ENCODE measurements around the gene F13A1. TPM values are rescaled to one million over a fixed set of nuclear protein-coding genes. Genes with fewer than 3 reads are reported as not detected.

The F13A1 gene
- total RNA-seq, 1 donor from 2014 or later, result 187 TPM

DNA sequence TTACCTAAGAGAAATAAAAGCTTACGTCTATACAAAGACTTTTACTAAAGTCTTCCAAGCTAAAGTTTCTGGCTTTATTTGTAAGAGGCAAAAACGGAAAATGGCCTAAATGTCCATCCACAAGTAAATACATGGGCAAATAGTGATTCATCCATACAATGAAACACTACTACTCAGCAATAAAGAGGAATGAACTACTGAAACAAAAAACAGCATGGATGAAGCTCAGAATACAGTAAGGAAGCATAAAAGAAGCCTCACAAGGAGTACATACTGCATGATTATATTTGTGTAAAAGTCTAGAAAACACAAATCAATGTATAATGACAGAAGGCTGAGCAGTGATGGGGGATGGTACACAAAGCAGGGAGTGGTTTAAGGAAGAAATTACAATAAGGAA is 84.7 kb downstream of the F13A1 start:
- no peak overlapping the region for H3K27ac ChIP-seq
- H3K4me1 ChIP-seq, result no peaks in the 10 kb centered on the region
- H3K4me3 ChIP-seq, result no peak overlapping the region
- TF ChIP-seq, protein P1, sequence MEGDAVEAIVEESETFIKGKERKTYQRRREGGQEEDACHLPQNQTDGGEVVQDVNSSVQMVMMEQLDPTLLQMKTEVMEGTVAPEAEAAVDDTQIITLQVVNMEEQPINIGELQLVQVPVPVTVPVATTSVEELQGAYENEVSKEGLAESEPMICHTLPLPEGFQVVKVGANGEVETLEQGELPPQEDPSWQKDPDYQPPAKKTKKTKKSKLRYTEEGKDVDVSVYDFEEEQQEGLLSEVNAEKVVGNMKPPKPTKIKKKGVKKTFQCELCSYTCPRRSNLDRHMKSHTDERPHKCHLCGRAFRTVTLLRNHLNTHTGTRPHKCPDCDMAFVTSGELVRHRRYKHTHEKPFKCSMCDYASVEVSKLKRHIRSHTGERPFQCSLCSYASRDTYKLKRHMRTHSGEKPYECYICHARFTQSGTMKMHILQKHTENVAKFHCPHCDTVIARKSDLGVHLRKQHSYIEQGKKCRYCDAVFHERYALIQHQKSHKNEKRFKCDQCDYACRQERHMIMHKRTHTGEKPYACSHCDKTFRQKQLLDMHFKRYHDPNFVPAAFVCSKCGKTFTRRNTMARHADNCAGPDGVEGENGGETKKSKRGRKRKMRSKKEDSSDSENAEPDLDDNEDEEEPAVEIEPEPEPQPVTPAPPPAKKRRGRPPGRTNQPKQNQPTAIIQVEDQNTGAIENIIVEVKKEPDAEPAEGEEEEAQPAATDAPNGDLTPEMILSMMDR (IDR thresholded peaks at IDR 0.05), result no peak
- intact Hi-C loops (cut with DNase I), result no loop called here
- H3K27me3 ChIP-seq (ENCODE audit: low read depth), result no peaks in the 10 kb centered on the region
- ATAC-seq (no peak), DNase-seq (no peak)
- no peaks in the 10 kb centered on the region for H3K9me3 ChIP-seq
- H3K36me3 ChIP-seq, result no peaks in the 10 kb centered on the region

- Histone ChIP-seq H3K27ac (no peak overlapping the region), H3K9me3 (no peaks in the 10 kb centered on the region), H3K36me3 (no peaks in the 10 kb centered on the region), H3K4me3 (no peak overlapping the region), H3K27me3 (ENCODE audit: low read depth) (no peaks in the 10 kb centered on the region), H3K4me1 (no peaks in the 10 kb centered on the region)
- intact Hi-C loops (cut with DNase I), result no loop called here
- DNase-seq, result no peak
- TF ChIP-seq, protein P1 (IDR thresholded peaks at IDR 0.05), result no peak
- ATAC-seq, result no peak
Observed at GRCh38 chr6:6234963-6235362, 85.5 kb downstream of the F13A1 start.

DNA sequence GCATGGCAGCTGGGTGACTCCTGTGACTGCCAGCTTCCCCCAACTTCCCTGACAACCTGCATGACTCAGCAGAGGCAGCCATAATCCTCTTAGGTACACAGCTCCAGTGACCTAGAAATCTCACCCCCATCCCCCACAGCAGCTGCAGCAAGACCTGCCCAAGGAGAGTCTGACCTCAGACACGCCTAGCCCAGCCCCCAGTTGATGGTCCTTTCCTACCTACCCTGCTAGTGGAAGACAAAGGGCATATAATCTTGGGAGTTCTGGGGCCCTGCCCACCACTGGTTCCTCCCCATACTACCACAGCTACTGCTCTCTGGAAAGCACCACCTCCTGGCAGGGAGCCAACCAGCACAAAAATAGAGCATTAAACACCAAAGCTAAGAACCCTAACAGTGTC is 90.2 kb downstream of the F13A1 start:
- Histone ChIP-seq H3K27me3 (ENCODE audit: low read depth) (no peaks in the 10 kb centered on the region), H3K4me1 (no peaks in the 10 kb centered on the region), H3K4me3 (no peak overlapping the region), H3K9me3 (no peaks in the 10 kb centered on the region), H3K27ac (no peak overlapping the region), H3K36me3 (no peaks in the 10 kb centered on the region)
- ATAC-seq (no peak), DNase-seq (no peak)
- TF ChIP-seq, protein P1 (IDR thresholded peaks at IDR 0.05), result no peak
- intact Hi-C loops (cut with DNase I), result no loop called here

DNA sequence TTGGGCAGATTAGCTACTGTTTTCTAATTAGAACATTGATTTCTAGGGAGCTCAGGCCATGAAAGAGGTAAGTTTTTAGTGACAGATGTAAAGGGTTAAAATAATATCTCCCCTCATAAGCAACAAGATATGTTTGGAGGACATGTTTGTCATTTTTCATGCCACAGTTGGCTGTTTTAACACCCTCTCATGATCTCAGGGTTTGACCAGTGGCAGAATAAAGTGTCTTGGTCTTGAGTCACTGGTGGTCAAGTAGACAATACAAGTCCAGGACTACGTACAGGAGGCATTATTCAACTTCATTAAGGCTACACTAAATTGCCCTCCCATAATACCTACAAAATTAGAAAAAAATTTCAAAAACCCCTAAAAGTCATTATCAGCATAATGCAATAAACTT is 92.6 kb downstream of the F13A1 start:
- Histone ChIP-seq H3K9me3 (no peaks in the 10 kb centered on the region), H3K4me3 (no peak overlapping the region), H3K27me3 (ENCODE audit: low read depth) (no peaks in the 10 kb centered on the region), H3K4me1 (no peaks in the 10 kb centered on the region), H3K36me3 (no peaks in the 10 kb centered on the region), H3K27ac (no peak overlapping the region)
- TF ChIP-seq, protein P1 (IDR thresholded peaks at IDR 0.05), result no peak
- no peak for ATAC-seq
- DNase-seq, result no peak
- intact Hi-C loops (cut with DNase I), result no loop called here

- DNase-seq (no peak), ATAC-seq (peak; percentile 35 to 67)
- Histone ChIP-seq H3K9me3 (no peaks in the 10 kb centered on the region), H3K4me3 (no peak overlapping the region), H3K4me1 (no peaks in the 10 kb centered on the region), H3K36me3 (no peaks in the 10 kb centered on the region), H3K27ac (no peak overlapping the region), H3K27me3 (ENCODE audit: low read depth) (no peaks in the 10 kb centered on the region)
- intact Hi-C loops (cut with DNase I), result no loop called here
- TF ChIP-seq, protein P1 (IDR thresholded peaks at IDR 0.05), result no peak
Observed at GRCh38 chr6:6225885-6226529, 94.5 kb downstream of the F13A1 start.

All from lower lobe of right lung (tissue), 2 donors.